IMR-90 (cell line): ENCODE measurements around the gene APEX1. TPM values are rescaled to one million over a fixed set of nuclear protein-coding genes. Genes with fewer than 3 reads are reported as not detected.

Source experiments
- ATAC-seq: fragments of 200-7000 bp; cut with Tn5 transposase; 2 replicates; pipeline ENCODE4 v1.9.1; 2020; ENCODE audit warnings: low read depth, mild to moderate bottlenecking, moderate library complexity
- BruUV-seq: library from RNA; stranded (reverse); fragments of 400-500 nt; replicated peaks from 2 replicates; lab custom pipeline; 2021; lab: Mats Ljungman, UMichigan
- CTCF ChIA-PET: fragments of 300-600 bp; formaldehyde crosslinking; extraction: SDS; loops from one replicate; lab custom pipeline; 2021; ENCODE audit warnings: antibody characterized with exemption; lab: Yijun Ruan, JAX
- POLR2A ChIA-PET: fragments of 300-600 bp; sonication (Branson Sonifier 250); formaldehyde crosslinking; loops from one replicate; lab custom pipeline; 2022; ENCODE audit warnings: antibody characterized with exemption; ENCODE audit not compliant: unreplicated experiment; lab: Charles Lee
- DNase-seq: peaks from one replicate; pipeline ENCODE4 v3.0.0; 2013
- H2AFZ ChIP-seq: replicated peaks from 2 replicates; pipeline ENCODE3; 2013; ENCODE audit warnings: low read length, mild to moderate bottlenecking; ENCODE audit not compliant: poor library complexity
- H2AK5ac ChIP-seq: 2 replicates; pipeline ENCODE4 v1.6.1; 2013; ENCODE audit warnings: low read depth, low read length, inconsistent platforms
- H2AK9ac ChIP-seq: replicated peaks from 2 replicates; pipeline ENCODE3; 2013; ENCODE audit warnings: mild to moderate bottlenecking, low read depth, low read length, moderate library complexity; ENCODE audit not compliant: poor library complexity
- H2BK120ac ChIP-seq: 2 replicates; pipeline ENCODE4 v1.6.1; 2013; ENCODE audit warnings: low read depth, low read length, inconsistent platforms
- H2BK15ac ChIP-seq: 3 replicates; pipeline ENCODE4 v1.6.1; 2013; ENCODE audit warnings: low read depth, low read length, inconsistent platforms
- H2BK20ac ChIP-seq: 2 replicates; pipeline ENCODE4 v1.6.1; 2013; ENCODE audit warnings: low read depth, mild to moderate bottlenecking, inconsistent platforms, low read length, moderate library complexity
- H2BK5ac ChIP-seq: 2 replicates; pipeline ENCODE4 v1.6.1; 2013; ENCODE audit warnings: mild to moderate bottlenecking, low read depth, low read length, inconsistent platforms; ENCODE audit not compliant: poor library complexity, severe bottlenecking
- H3K14ac ChIP-seq: replicated peaks from 2 replicates; pipeline ENCODE4 v1.6.1; 2013; ENCODE audit warnings: low read depth, low read length, inconsistent platforms
- H3K18ac ChIP-seq: 2 replicates; pipeline ENCODE4 v1.6.1; 2013; ENCODE audit warnings: low read depth, low read length, control low read depth
- H3K23ac ChIP-seq: 2 replicates; pipeline ENCODE4 v1.6.1; 2013; ENCODE audit warnings: low read depth, low read length, inconsistent platforms
- H3K27ac ChIP-seq: 2 replicates; pipeline ENCODE4 v1.5.1; 2013; ENCODE audit warnings: mild to moderate bottlenecking, control low read depth, low read length; ENCODE audit not compliant: insufficient read depth
- H3K27me3 ChIP-seq: 2 replicates; pipeline ENCODE4 v1.6.1; 2013; ENCODE audit warnings: low read length; ENCODE audit not compliant: control insufficient read depth, insufficient read depth
- H3K36me3 ChIP-seq: 2 replicates; pipeline ENCODE4 v1.6.1; 2013; ENCODE audit warnings: low read length, mixed read lengths; ENCODE audit not compliant: control insufficient read depth, insufficient read depth
- H3K4ac ChIP-seq: 2 replicates; pipeline ENCODE4 v1.6.1; 2013; ENCODE audit warnings: low read depth, low read length, inconsistent platforms
- H3K4me1 ChIP-seq: 2 replicates; pipeline ENCODE4 v1.6.1; 2013; ENCODE audit warnings: low read length, mixed read lengths; ENCODE audit not compliant: control insufficient read depth, insufficient read depth
- H3K4me2 ChIP-seq: 2 replicates; pipeline ENCODE4 v1.6.1; 2013; ENCODE audit warnings: low read depth, mild to moderate bottlenecking, control low read depth, low read length, moderate library complexity
- H3K4me3 ChIP-seq: 2 replicates; pipeline ENCODE4 v1.5.1; 2013; ENCODE audit warnings: low read depth, mild to moderate bottlenecking, control low read depth, low read length, moderate library complexity; ENCODE audit not compliant: insufficient read depth
- H3K56ac ChIP-seq: 2 replicates; pipeline ENCODE4 v1.6.1; 2013; ENCODE audit warnings: low read length, inconsistent platforms; ENCODE audit not compliant: insufficient read depth; ENCODE audit errors: extremely low read depth
- H3K79me1 ChIP-seq, 2 experiments: 2 replicates each; pipeline ENCODE4 v1.6.1; 2013; ENCODE audit warnings: low read length in 2 of 2, inconsistent platforms in 1 of 2, low read depth in 1 of 2
- H3K9ac ChIP-seq: 2 replicates; pipeline ENCODE4 v1.6.1; 2013; ENCODE audit warnings: low read depth, low read length, control low read depth
- H3K9me1 ChIP-seq: 2 replicates; pipeline ENCODE4 v1.6.1; 2013; ENCODE audit warnings: low read length, inconsistent platforms; ENCODE audit not compliant: insufficient read depth
- H3K9me3 ChIP-seq: 2 replicates; pipeline ENCODE4 v1.6.1; 2013; ENCODE audit warnings: low read length; ENCODE audit not compliant: control insufficient read depth, insufficient read depth
- H4K20me1 ChIP-seq: 2 replicates; pipeline ENCODE4 v1.6.1; 2013; ENCODE audit warnings: low read length, inconsistent platforms; ENCODE audit not compliant: insufficient read depth
- H4K5ac ChIP-seq: 2 replicates; pipeline ENCODE4 v1.6.1; 2013; ENCODE audit warnings: mild to moderate bottlenecking, low read depth, low read length, control low read depth
- H4K8ac ChIP-seq, 2 experiments: 2 replicates each; pipeline ENCODE4 v1.6.1; 2013; ENCODE audit warnings: low read depth in 2 of 2, low read length in 2 of 2, control low read depth in 1 of 2, inconsistent platforms in 1 of 2
- H4K91ac ChIP-seq: 2 replicates; pipeline ENCODE4 v1.6.1; 2013; ENCODE audit warnings: low read depth, low read length, inconsistent platforms; ENCODE audit not compliant: insufficient read depth
- CTCF ChIP-seq: conservative IDR thresholded peaks from 2 replicates; pipeline ENCODE4 v1.5.1; 2012; ENCODE audit warnings: mild to moderate bottlenecking, low read depth, low read length, improper control_type of control experiment
- FOS ChIP-seq: fragments of 150-350 bp; IDR thresholded peaks from 2 replicates; pipeline ENCODE4 v1.6.1; 2016; ENCODE audit warnings: low read depth, low read length
- WGBS, 2 experiments: methylation state at CpG; one replicate each; pipeline versions ENCODE4 v1.1.5 to v1.1.7; 2013; ENCODE audit warnings: missing lambda C conversion rate in 2 of 2; ENCODE audit not compliant: insufficient read length in 1 of 2; ENCODE audit errors: extremely low coverage in 2 of 2; 5-methylcytosine and 5-hydroxymethylcytosine counted together
- dilution Hi-C: fragments of 300-500 bp; cut with HindIII; formaldehyde crosslinking; loops from one replicate; pipeline ENCODE4 v1.14.3; 2018; ENCODE audit warnings: low sequenced_read_pairs; ENCODE audit not compliant: unreplicated experiment
- in situ Hi-C: fragments of 300-500 bp; cut with MboI; formaldehyde crosslinking; loops from 3 replicates; pipeline ENCODE4 v1.14.3; 2019; ENCODE audit warnings: low sequenced_read_pairs, inconsistent platforms, mixed read lengths
- intact Hi-C: fragments of 100-400 bp; cut with micrococcal nuclease; formaldehyde crosslinking; loops from 2 replicates; pipeline ENCODE4 v1.10.0; 2022
- polyA plus RNA-seq, 3 experiments: library from polyadenylated mRNA; depleted of rRNA; stranded (reverse); fragments of >200 nt; gene quantifications; 2 replicates each; pipeline ENCODE4 v1.2.3, GENCODE V29; 2012; ENCODE audit warnings: low replicate concordance in 1 of 3
- total RNA-seq: library from RNA; depleted of rRNA; stranded (reverse); fragments of >200 nt; gene quantifications from 2 replicates; pipeline ENCODE4 v1.2.3, GENCODE V29; 2012

Gene APEX1
- total and polyA plus RNA-seq, 2 of the 4 experiments (the other 2 are of a cell fraction), result 125 to 241 TPM

GRCh38 chr14:20489093-20489994 is 34.3 kb downstream of the APEX1 start:
- Histone ChIP-seq H2AK9ac (peak overlapping the region; percentile 48), H3K14ac (no peak overlapping the region; the same call in 1 of the 2 replicates), H2BK20ac (no peak overlapping the region), H2BK120ac (no peak overlapping the region), H4K8ac (no peak overlapping the region), H3K4ac (no peak overlapping the region), H3K36me3 (no peaks in the 10 kb centered on the region), H3K4me2 (no peak overlapping the region), H4K91ac (no peak overlapping the region), H3K23ac (no peak overlapping the region), H3K56ac (no peak overlapping the region), H2BK15ac (no peak overlapping the region), H3K9ac (no peak overlapping the region), H3K27me3 (no peaks in the 10 kb centered on the region; the same call in none of the 2 replicates), H2BK5ac (no peak overlapping the region), H3K9me1 (no peaks in the 10 kb centered on the region), H4K20me1 (no peaks in the 10 kb centered on the region), H4K5ac (no peak overlapping the region), H3K79me1 (no peaks in the 10 kb centered on the region), H3K4me1 (no peaks in the 10 kb centered on the region; the same call in 1 of the 2 replicates), H2AFZ (peak overlapping the region; percentile 59), H3K18ac (no peak overlapping the region), H3K4me3 (no peak overlapping the region), H3K27ac (no peak overlapping the region), H2AK5ac (no peak overlapping the region), H3K9me3 (no peaks in the 10 kb centered on the region)
- ChIA-PET POLR2A (no interaction called here), CTCF (no interaction called here)
- ATAC-seq (no peak), DNase-seq (peak; percentile 28)
- intact Hi-C loops, result loop anchor here (10.0 kb wide), 1 partner anchor 1705 kb away; no protein-coding TSS in a partner anchor
- 32% methylated on average over 2 of the region's 6 CpGs; no CpG with 5 or more reads in 1 of the 2 experiments for WGBS, 2 experiments
- in situ Hi-C loops, result no loop called here
- dilution Hi-C loops, result no loop called here
- BruUV-seq, result no TSS peak
- TF ChIP-seq CTCF (no peak), FOS (no peak)
